Neuron (in vitro differentiated cells): Measurements from ENCODE around the gene ANXA9.

Source experiments
- H2AFZ ChIP-seq: one replicate; pipeline ENCODE4 v1.6.1; 2013; ENCODE audit warnings: low read depth, mild to moderate bottlenecking, inconsistent platforms, low read length, moderate library complexity
- H3K27me3 ChIP-seq: one replicate; pipeline ENCODE4 v1.6.1; 2013; ENCODE audit warnings: low read length; ENCODE audit not compliant: insufficient read depth
- H3K36me3 ChIP-seq: one replicate; pipeline ENCODE4 v1.6.1; 2013; ENCODE audit warnings: low read length; ENCODE audit not compliant: insufficient read depth
- H3K4me1 ChIP-seq: one replicate; pipeline ENCODE4 v1.6.1; 2013; ENCODE audit warnings: low read length; ENCODE audit not compliant: insufficient read depth
- H3K4me3 ChIP-seq: 2 replicates; pipeline ENCODE4 v1.5.1; 2013; ENCODE audit warnings: mild to moderate bottlenecking, low read length, moderate library complexity
- H3K9me3 ChIP-seq: one replicate; pipeline ENCODE4 v1.6.1; 2013; ENCODE audit warnings: low read length

Gene ANXA9, protein sequence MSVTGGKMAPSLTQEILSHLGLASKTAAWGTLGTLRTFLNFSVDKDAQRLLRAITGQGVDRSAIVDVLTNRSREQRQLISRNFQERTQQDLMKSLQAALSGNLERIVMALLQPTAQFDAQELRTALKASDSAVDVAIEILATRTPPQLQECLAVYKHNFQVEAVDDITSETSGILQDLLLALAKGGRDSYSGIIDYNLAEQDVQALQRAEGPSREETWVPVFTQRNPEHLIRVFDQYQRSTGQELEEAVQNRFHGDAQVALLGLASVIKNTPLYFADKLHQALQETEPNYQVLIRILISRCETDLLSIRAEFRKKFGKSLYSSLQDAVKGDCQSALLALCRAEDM

DNA sequence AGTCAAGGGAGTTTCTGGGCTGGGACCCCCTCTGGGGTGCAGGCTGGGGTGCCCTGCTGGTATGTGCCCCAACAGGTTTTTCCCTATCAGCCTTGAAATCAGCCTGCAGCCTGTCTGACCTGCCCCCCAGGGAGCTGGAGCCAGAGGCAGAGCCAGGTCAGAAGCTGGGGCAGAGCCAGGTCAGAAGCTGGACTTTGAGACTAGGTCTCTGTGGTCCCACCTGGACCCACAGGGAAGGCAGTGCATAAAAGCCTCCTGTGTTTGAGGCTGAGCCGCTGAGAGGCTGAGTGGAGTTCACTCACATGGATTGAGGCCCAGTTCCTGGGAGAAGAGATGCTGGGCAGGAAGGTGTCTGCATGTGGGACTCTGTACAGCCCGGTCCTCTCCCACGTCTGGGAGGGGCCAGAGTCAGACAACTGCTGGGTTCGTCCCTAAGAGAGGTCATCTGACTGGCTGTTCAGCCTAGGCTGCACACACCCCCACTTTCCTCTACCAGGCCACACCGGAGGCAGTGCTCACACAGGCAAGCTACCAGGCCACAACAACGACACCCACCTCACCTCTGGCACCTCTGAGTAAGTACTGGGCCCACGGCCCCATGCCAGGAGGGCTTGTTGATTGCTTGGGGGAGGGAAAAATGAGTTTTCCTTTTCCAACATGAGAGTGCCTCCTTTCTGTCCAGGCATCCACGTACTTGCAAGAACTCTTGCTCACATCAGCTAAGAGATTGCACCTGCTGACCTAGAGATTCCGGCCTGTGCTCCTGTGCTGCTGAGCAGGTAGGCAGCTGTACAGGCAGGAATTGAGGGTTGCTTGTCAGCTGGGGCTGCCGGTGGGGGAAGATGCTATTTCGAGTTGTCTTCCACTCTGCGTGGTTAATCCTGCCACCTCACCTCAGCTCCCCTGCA is at the start of gene ANXA9:
TSS of gene ANXA9 (plus strand) at position 488 of the 908 bp plus-strand sequence. CDS start 814 bp downstream, outside the sequence.
- Histone ChIP-seq H2AFZ (no peak within 1 kb of the TSS), H3K36me3 (no peaks in the 10 kb centered on the region), H3K9me3 (no peaks in the 10 kb centered on the region), H3K4me1 (no peaks in the 10 kb centered on the region), H3K27me3 (no peaks in the 10 kb centered on the region), H3K4me3 (no peak within 1 kb of the TSS)

DNA sequence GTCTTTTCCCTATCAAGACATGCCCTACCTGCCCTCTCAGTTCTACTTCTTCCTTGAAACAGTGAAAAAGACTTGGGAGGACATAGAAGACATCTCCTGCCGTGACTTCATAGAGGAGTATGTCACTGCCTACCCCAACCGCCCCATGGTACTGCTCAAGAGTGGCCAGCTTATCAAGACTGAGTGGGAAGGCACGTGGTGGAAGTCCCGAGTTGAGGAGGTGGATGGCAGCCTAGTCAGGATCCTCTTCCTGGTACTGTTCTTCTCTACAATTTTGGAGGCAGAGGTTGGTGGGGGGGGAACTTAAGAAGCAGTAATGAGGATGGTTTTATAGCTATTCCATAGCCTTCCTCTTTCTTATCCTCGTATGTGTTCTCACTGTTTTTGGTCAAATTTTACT is 37.2 kb upstream of the ANXA9 start:
- Histone ChIP-seq H3K4me3 (no peak overlapping the region), H2AFZ (no peak overlapping the region), H3K27me3 (no peaks in the 10 kb centered on the region), H3K9me3 (no peaks in the 10 kb centered on the region), H3K4me1 (no peaks in the 10 kb centered on the region), H3K36me3 (peaks cover 87% of the 10 kb centered on the region)

DNA sequence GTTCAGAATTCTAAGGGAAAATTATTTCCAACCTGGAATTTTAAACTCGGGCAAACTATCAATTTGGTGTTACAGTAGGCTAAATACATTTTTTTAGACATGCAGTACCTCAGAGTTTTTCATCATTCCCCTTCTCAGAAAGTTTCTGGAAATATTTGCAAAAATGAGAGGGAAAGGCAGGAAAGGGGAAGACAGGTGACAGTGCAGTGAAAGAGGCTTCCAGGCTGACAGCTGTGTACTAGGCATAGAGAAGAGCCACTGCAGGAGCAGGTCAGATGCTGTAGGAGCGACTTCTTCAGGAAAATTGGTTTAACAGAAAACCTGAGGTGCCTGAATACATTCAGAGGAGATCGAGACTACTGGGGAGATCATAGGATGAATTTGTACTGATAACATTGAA is 27.4 kb upstream of the ANXA9 start:
- Histone ChIP-seq H3K4me1 (no peaks in the 10 kb centered on the region), H2AFZ (no peak overlapping the region), H3K4me3 (no peak overlapping the region), H3K27me3 (no peaks in the 10 kb centered on the region), H3K9me3 (no peaks in the 10 kb centered on the region), H3K36me3 (peaks cover 79% of the 10 kb centered on the region)

DNA sequence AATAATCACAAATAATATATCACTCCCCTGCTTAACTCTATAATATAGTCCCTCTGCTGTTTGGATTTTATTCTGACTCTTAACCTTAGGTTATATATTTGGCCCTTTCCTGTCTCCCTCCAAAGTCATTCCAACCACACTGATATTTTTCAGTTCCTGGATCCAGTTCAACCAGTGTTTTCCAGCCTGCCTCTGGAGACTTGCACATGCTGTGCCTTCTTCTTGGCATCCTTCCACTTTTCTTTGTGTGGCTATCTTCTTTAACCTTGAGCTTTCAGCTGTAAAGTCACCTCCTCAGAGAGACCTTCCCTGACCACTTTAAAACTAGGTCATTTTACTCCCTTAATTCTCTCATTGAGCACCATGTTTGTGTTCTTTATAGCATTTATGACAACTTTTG is 26.8 kb upstream of the ANXA9 start:
- peaks cover 77% of the 10 kb centered on the region for H3K36me3 ChIP-seq
- H2AFZ ChIP-seq: no peak overlapping the region
- no peaks in the 10 kb centered on the region for H3K27me3 ChIP-seq
- H3K4me3 ChIP-seq: no peak overlapping the region
- H3K4me1 ChIP-seq: no peaks in the 10 kb centered on the region
- H3K9me3 ChIP-seq: no peaks in the 10 kb centered on the region

GRCh38 chr1:150957666-150958065 is 24.4 kb upstream of the ANXA9 start:
- Histone ChIP-seq H3K27me3 (no peaks in the 10 kb centered on the region), H3K36me3 (peaks cover 76% of the 10 kb centered on the region), H3K4me3 (no peak overlapping the region), H2AFZ (no peak overlapping the region), H3K4me1 (no peaks in the 10 kb centered on the region), H3K9me3 (no peaks in the 10 kb centered on the region)

GRCh38 chr1:150960646-150961045 is 21.4 kb upstream of the ANXA9 start:
- Histone ChIP-seq H3K4me1 (no peaks in the 10 kb centered on the region), H2AFZ (no peak overlapping the region), H3K36me3 (peaks cover 81% of the 10 kb centered on the region), H3K4me3 (no peak overlapping the region), H3K27me3 (no peaks in the 10 kb centered on the region), H3K9me3 (no peaks in the 10 kb centered on the region)

- no peaks in the 10 kb centered on the region for H3K4me1 ChIP-seq
- peaks cover 85% of the 10 kb centered on the region for H3K36me3 ChIP-seq
- no peak overlapping the region for H3K4me3 ChIP-seq
- H3K27me3 ChIP-seq: no peaks in the 10 kb centered on the region
- H3K9me3 ChIP-seq: no peaks in the 10 kb centered on the region
- no peak overlapping the region for H2AFZ ChIP-seq
Observed at GRCh38 chr1:150961756-150962155, 20.3 kb upstream of the ANXA9 start.

- Histone ChIP-seq H3K9me3 (no peaks in the 10 kb centered on the region), H3K36me3 (peaks cover 90% of the 10 kb centered on the region), H2AFZ (no peak overlapping the region), H3K4me1 (no peaks in the 10 kb centered on the region), H3K27me3 (no peaks in the 10 kb centered on the region), H3K4me3 (no peak overlapping the region)
Observed at GRCh38 chr1:150963321-150964163, 18.6 kb upstream of the ANXA9 start.

GRCh38 chr1:150964164-150964489 is 18.0 kb upstream of the ANXA9 start:
- Histone ChIP-seq H3K27me3 (no peaks in the 10 kb centered on the region), H3K4me1 (no peaks in the 10 kb centered on the region), H3K4me3 (no peak overlapping the region), H3K9me3 (no peaks in the 10 kb centered on the region), H2AFZ (no peak overlapping the region), H3K36me3 (peaks cover 89% of the 10 kb centered on the region)

- peaks cover 3% of the 10 kb centered on the region for H3K4me1 ChIP-seq
- H3K27me3 ChIP-seq: no peaks in the 10 kb centered on the region
- H3K36me3 ChIP-seq: peaks cover 79% of the 10 kb centered on the region
- H3K4me3 ChIP-seq: no peak overlapping the region
- no peaks in the 10 kb centered on the region for H3K9me3 ChIP-seq
- H2AFZ ChIP-seq: no peak overlapping the region
Observed at GRCh38 chr1:150965605-150966004, 16.5 kb upstream of the ANXA9 start.

DNA sequence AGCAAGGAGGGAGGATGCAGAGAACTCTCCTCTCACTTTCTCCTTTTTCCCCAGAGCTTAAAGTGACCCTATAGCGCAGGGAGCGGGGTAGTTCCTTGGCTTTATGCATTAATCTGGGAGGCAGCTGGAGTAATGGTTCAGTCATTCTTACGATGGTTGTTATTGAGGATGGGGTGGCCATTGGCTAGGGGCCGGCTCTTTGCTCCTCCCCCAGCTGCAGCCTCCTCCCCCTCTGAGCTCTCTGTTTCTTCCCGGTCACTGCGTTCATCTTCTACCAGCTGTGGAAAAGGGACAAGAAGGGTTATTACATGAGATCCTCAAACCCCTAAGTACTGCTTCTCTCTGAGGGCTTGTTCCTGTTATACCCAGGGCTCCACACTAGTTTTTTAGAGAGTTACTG is 16.1 kb upstream of the ANXA9 start:
- Histone ChIP-seq H3K4me3 (no peak overlapping the region), H2AFZ (no peak overlapping the region), H3K36me3 (peaks cover 75% of the 10 kb centered on the region), H3K27me3 (no peaks in the 10 kb centered on the region), H3K4me1 (peaks cover 7% of the 10 kb centered on the region), H3K9me3 (no peaks in the 10 kb centered on the region)

DNA sequence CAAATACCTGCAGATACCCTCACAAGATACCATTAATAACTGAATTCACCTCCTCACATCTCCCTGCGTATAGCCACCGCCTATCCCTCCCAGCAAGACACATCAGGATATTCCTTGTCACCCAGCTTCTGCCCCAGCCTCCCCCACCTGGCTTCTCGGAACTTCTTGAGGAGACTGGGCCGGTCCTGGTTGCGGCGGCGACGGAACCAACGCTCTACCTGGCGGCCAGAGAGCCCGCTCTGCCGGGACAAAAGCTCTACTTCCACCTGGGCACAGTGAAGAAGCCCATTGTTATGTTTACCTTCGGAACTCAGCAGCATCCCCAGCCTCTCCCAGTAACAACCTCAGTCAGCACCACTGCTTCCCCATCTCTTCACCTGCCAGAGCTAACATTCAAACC is 14.2 kb upstream of the ANXA9 start:
- no peak overlapping the region for H2AFZ ChIP-seq
- no peak overlapping the region for H3K4me3 ChIP-seq
- H3K4me1 ChIP-seq: peaks cover 27% of the 10 kb centered on the region
- H3K9me3 ChIP-seq: no peaks in the 10 kb centered on the region
- H3K27me3 ChIP-seq: no peaks in the 10 kb centered on the region
- peaks cover 59% of the 10 kb centered on the region for H3K36me3 ChIP-seq

DNA sequence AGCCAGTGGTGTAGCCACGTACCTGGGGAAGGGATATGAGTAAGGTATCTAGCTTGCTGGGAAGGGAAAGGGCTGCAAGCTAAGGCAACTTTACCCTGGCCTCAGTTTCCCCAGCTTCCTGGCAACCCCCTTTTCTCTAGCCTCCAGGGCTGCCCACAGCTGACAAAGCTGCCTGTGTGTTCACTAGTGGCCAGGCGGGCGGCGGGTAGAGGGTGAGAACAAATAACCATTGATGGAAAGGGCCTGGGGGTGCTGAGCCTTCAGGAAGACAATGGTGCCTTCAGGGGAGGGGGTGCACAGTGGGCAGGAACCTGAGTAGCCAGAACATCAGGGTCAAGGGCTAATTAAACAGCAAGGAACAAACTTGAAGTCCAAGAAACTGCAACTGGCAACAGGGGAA is 13.6 kb upstream of the ANXA9 start:
- peaks cover 32% of the 10 kb centered on the region for H3K4me1 ChIP-seq
- no peak overlapping the region for H3K4me3 ChIP-seq
- no peaks in the 10 kb centered on the region for H3K9me3 ChIP-seq
- H3K27me3 ChIP-seq: no peaks in the 10 kb centered on the region
- H2AFZ ChIP-seq: no peak overlapping the region
- peaks cover 53% of the 10 kb centered on the region for H3K36me3 ChIP-seq
